BE2C (cell line): ENCODE data around the gene SLC25A13.

Experiments
- DNase-seq: peaks from one replicate; pipeline ENCODE4 v3.0.0-alpha.2; 2020
- H3K27me3 ChIP-seq: fragments of 250-450 bp; sonication (Bioruptor Pico); 2 replicates; pipeline ENCODE4 v1.5.1; 2020; ENCODE audit warnings: mild to moderate bottlenecking
- H3K36me3 ChIP-seq: fragments of 250-450 bp; sonication (Bioruptor Pico); 2 replicates; pipeline ENCODE4 v1.5.1; 2020; ENCODE audit warnings: mild to moderate bottlenecking
- H3K4me1 ChIP-seq: fragments of 250-450 bp; sonication (Bioruptor Pico); 2 replicates; pipeline ENCODE4 v1.5.1; 2020
- H3K4me3 ChIP-seq: 2 replicates; pipeline ENCODE4 v1.5.1; 2011; ENCODE audit warnings: low read depth, low read length
- H3K9me3 ChIP-seq: fragments of 250-450 bp; sonication (Bioruptor Pico); 2 replicates; pipeline ENCODE4 v1.5.1; 2020
- TF ChIP-seq, protein P1 (sequence below): IDR thresholded peaks from 2 replicates; pipeline ENCODE4 v1.5.1; 2012; ENCODE audit warnings: mild to moderate bottlenecking, low read depth, low read length

The SLC25A13 gene

DNA sequence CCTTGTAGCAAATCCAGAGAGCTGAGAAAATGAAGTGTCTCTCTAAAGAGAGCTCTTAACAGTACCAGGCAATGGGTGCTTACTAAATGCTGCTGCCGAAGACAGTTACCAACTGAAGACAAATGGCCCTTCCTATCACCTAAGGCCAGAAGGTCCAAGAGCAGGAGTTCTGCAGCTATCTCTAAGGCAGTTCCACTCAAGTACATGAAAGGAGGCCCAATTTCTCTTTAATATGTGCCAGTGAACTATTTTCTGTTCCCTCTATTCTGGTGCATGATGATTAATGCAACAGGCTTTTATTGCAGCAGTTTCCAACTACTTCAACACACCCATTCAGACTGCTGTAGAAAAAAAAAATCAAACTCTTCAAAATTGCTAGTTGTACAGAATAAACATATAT lies 122.5 kb downstream of the SLC25A13 start:
- no peaks in the 10 kb centered on the region for H3K36me3 ChIP-seq
- no peaks in the 10 kb centered on the region for H3K27me3 ChIP-seq
- no peaks in the 10 kb centered on the region for H3K9me3 ChIP-seq
- H3K4me1 ChIP-seq = no peaks in the 10 kb centered on the region
- H3K4me3 ChIP-seq = no peak overlapping the region
- TF ChIP-seq, protein P1, sequence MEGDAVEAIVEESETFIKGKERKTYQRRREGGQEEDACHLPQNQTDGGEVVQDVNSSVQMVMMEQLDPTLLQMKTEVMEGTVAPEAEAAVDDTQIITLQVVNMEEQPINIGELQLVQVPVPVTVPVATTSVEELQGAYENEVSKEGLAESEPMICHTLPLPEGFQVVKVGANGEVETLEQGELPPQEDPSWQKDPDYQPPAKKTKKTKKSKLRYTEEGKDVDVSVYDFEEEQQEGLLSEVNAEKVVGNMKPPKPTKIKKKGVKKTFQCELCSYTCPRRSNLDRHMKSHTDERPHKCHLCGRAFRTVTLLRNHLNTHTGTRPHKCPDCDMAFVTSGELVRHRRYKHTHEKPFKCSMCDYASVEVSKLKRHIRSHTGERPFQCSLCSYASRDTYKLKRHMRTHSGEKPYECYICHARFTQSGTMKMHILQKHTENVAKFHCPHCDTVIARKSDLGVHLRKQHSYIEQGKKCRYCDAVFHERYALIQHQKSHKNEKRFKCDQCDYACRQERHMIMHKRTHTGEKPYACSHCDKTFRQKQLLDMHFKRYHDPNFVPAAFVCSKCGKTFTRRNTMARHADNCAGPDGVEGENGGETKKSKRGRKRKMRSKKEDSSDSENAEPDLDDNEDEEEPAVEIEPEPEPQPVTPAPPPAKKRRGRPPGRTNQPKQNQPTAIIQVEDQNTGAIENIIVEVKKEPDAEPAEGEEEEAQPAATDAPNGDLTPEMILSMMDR = no peak
- DNase-seq = no peak

DNA sequence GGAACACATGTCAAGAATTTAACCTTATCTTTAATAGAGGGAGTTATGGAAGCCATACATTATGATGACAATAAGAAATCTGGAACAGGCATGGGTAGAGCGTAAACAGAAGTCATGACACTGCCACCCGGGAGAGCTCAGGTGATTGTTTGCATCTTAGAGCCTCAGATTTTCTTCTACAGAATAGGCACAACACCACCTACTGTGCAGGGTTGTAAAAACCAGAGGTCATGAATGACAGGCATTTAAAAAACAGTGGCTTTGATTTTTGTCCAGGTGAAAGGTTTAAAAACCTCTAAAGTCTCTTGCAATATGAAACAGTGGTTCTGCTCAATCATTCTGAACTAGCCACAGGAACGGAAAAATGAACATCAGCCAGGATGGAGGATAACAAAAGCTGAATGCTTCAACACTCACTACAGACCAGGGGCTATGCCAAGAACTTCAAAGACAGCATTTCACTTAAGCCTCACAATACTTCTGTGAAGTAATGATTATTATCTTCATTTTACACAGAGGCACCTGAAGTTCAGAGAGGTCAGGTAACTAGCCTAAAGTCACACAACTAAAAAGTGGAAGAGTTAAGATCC lies 123.8 kb downstream of the SLC25A13 start:
- no peaks in the 10 kb centered on the region for H3K27me3 ChIP-seq
- H3K36me3 ChIP-seq = no peaks in the 10 kb centered on the region
- TF ChIP-seq, protein P1 = no peak
- H3K4me3 ChIP-seq = no peak overlapping the region
- H3K4me1 ChIP-seq = no peaks in the 10 kb centered on the region
- no peaks in the 10 kb centered on the region for H3K9me3 ChIP-seq
- no peak for DNase-seq

DNA sequence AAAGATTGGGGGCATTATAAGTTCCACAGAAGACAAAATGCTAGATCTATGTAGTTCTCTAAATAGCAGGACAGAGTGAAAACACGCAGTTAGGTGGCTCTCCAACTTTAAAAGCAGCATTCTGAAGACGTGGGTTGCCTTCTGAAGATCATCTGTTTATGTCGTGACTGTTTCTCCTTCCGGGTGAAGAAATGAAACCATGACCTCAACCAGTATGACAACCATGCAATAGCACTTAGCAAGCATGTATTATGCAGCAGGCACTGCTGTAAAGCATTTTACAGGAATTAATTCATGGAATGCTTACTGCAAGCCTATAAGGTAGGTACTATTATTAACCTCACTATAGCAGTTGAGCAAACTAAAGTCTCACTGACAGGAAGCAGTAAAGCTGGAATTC lies 125.2 kb downstream of the SLC25A13 start:
- Histone ChIP-seq H3K27me3 (no peaks in the 10 kb centered on the region), H3K4me3 (no peak overlapping the region), H3K36me3 (no peaks in the 10 kb centered on the region; the same call in 1 of the 2 replicates), H3K9me3 (no peaks in the 10 kb centered on the region), H3K4me1 (no peaks in the 10 kb centered on the region)
- TF ChIP-seq, protein P1 = no peak
- DNase-seq = no peak

DNA sequence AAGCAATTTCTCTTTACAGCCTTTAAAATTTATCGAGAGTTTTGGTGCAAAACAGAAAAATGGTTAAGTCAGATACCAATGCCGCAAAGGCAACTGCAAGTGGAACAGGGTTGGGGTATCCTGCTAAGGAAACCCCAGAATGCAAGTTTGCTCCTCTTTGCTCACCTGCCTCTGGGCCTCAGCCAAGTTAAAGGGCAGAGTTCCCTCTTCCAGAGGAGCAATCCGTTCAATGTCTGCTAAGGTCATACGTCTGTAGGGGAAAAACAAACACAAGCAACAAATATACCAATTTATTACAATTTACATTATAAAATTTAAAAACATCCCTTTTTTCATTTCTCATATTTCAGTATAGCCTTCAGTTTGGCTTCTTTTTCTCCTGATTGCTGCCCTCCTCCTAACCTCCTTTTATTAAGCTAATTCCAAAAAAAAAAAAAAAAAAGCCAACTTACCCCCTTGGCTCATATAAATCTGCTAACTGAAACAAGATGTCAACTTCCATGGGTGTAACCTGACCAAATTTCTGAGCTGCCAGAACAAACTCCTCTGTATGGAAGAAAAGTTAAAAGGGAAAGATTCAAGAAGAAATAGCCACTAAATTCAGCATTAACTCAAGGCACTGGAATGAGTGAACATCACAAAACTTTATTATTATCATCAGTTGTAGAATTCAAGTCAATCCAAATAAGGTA lies 132.6 kb downstream of the SLC25A13 start:
- TF ChIP-seq, protein P1 = no peak
- no peak for DNase-seq
- no peak overlapping the region for H3K4me3 ChIP-seq
- H3K36me3 ChIP-seq = peaks cover 4% of the 10 kb centered on the region
- no peaks in the 10 kb centered on the region for H3K4me1 ChIP-seq
- no peaks in the 10 kb centered on the region for H3K9me3 ChIP-seq
- H3K27me3 ChIP-seq = no peaks in the 10 kb centered on the region

DNA sequence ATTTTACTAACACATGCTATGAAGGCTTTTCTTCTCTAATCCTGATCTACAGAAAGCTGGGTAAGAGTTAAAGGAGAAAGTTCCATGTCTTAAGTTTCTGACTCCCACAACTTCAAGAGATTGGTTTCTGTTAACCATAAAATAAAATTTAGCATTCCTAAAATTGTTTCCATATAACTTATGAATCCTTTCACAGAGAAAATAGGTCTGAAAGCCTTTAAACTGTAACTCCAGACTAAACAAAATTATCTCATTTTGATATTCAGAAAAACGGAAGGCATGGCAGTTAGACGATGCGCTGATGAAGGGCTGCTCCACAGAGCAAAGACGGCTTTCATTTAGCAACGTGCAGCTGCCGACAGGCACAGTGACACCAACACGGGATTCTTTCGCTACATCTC lies 133.3 kb downstream of the SLC25A13 start:
- H3K36me3 ChIP-seq = peaks cover 6% of the 10 kb centered on the region

DNA sequence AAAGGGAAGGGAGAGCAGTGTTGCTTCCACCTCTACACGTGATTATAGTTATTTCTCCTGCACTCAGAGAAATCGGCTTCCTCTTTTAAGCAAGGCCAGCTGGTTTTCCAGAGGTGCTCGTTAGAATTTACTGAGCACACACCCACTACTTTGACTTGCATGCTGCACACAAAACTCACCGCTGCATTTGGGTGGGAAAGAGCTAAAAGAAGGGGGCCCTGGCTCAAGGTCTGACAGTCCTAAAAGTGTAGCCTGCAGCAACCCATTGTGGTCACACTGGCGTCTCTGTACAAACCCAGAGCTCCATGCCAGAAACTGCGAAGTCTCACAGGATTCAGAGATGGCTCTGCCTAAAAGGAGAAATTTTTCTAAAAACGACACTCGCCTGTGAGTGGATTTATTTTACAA lies 133.7 kb downstream of the SLC25A13 start:
- Histone ChIP-seq H3K27me3 (no peaks in the 10 kb centered on the region), H3K36me3 (peaks cover 10% of the 10 kb centered on the region), H3K9me3 (no peaks in the 10 kb centered on the region), H3K4me1 (no peaks in the 10 kb centered on the region), H3K4me3 (no peak overlapping the region)
- TF ChIP-seq, protein P1 = no peak
- DNase-seq = no peak

More for the DNA sequence above, 133.3 kb downstream of the SLC25A13 start:
- H3K27me3 ChIP-seq = no peaks in the 10 kb centered on the region
- H3K4me1 ChIP-seq = no peaks in the 10 kb centered on the region
- H3K9me3 ChIP-seq = no peaks in the 10 kb centered on the region
- DNase-seq = no peak
- TF ChIP-seq, protein P1 = no peak
- H3K4me3 ChIP-seq = no peak overlapping the region
